ENCODE data around the gene SLC6A9. TPM values are rescaled to one million over a fixed set of nuclear protein-coding genes. Genes with fewer than 3 reads are reported as not detected.

SLC6A9 gene
- total and polyA plus RNA-seq, 5 experiments from 2014 or later = 1.7 to 3.4 TPM; not detected in 3

- POLR2A ChIA-PET = no interaction called here
- DNase-seq (no peak), ATAC-seq (no peak)
- Mint-ChIP-seq H3K36me3 (peaks cover 3 to 19% (median 5%) of the 10 kb centered on the region in 3 donors), H3K27ac (no peak overlapping the region), H3K4me1 (peaks cover 0 to 3% (median under 1%) of the 10 kb centered on the region in 4 donors), H3K27me3 (no peaks in the 10 kb centered on the region), H3K4me3 (no peak overlapping the region), H3K9me3 (no peaks in the 10 kb centered on the region)
Observed at GRCh38 chr1:43963890-43964289, 67.4 kb downstream of the SLC6A9 start.

- H3K27ac Mint-ChIP-seq = no peak overlapping the region
- no peaks in the 10 kb centered on the region for H3K9me3 Mint-ChIP-seq
- no peak for DNase-seq
- H3K27me3 Mint-ChIP-seq = no peaks in the 10 kb centered on the region
- no peak overlapping the region for H3K4me3 Mint-ChIP-seq
- POLR2A ChIA-PET = no interaction called here
- peaks cover 5 to 24% (median 6%) of the 10 kb centered on the region in 3 donors for H3K36me3 Mint-ChIP-seq
- no peak for ATAC-seq
- H3K4me1 Mint-ChIP-seq = peaks cover 0 to 2% (median 0%) of the 10 kb centered on the region in 4 donors
Observed at GRCh38 chr1:43963006-43963405, 68.3 kb downstream of the SLC6A9 start.

GRCh38 chr1:43962324-43962723, 68.9 kb downstream of the SLC6A9 start:
- DNase-seq (no peak), ATAC-seq (no peak)
- Mint-ChIP-seq H3K4me3 (no peak overlapping the region), H3K27ac (peak overlapping the region in 2 of 10 donors; percentile 29 to 31), H3K4me1 (peaks cover 0 to 2% (median 0%) of the 10 kb centered on the region in 4 donors), H3K9me3 (no peaks in the 10 kb centered on the region), H3K36me3 (peaks cover 5 to 23% (median 6%) of the 10 kb centered on the region in 3 donors), H3K27me3 (no peaks in the 10 kb centered on the region)
- POLR2A ChIA-PET = interaction anchor here (0.6 kb wide), 1 partner anchor 407 kb away, joined by 4 read pairs; no protein-coding TSS in a partner anchor

DNA sequence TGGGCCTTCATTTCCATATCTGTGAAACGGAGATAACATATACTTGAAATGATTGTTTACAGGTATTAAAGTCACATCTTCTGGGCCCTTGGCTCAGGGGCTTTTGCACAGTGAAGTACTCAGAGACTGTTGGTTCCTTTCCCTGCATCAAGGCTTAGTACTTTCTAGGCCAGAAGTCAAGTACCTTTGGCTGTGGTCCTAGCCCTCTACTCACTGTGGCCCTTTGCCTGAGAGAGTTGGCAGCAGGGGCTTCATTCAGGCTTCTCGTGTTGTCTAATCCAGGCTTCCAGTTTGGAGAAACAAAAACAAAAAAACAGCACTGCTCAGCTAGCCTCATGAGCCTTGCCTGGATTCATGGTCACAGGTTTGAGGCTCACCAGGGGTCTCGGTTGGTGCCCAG, 69.6 kb downstream of the SLC6A9 start:
- POLR2A ChIA-PET = interaction anchor here (0.6 kb wide), 1 partner anchor 408 kb away, joined by 4 read pairs; no protein-coding TSS in a partner anchor
- no peaks in the 10 kb centered on the region for H3K9me3 Mint-ChIP-seq
- no peaks in the 10 kb centered on the region for H3K27me3 Mint-ChIP-seq
- ATAC-seq = no peak
- H3K4me3 Mint-ChIP-seq = no peak overlapping the region
- peaks cover 5 to 26% (median 6%) of the 10 kb centered on the region in 3 donors for H3K36me3 Mint-ChIP-seq
- DNase-seq = no peak
- peaks cover 0 to 2% (median 0%) of the 10 kb centered on the region in 4 donors for H3K4me1 Mint-ChIP-seq
- H3K27ac Mint-ChIP-seq = no peak overlapping the region

DNA sequence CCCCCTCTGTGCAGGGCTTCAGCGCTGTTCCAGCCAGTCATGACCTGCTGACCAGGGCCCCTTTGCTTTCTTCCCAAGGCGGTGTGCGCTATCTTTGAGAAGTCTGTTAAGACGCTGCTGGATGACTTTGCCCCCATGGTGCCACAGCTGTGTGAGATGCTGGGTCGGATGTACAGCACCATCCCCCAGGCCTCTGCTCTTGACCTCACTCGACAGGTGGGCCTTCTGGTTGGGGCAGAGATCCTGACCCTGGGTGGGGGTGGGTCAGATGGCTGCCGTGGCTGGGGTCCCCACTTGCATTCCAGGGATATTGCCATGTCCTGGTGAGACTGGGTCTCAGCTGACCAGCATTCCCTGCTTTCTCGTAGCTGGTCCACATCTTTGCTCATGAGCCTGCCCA, 70.5 kb downstream of the SLC6A9 start:
- Mint-ChIP-seq H3K27me3 (no peaks in the 10 kb centered on the region), H3K36me3 (peaks cover 5 to 29% (median 6%) of the 10 kb centered on the region in 3 donors), H3K4me3 (no peak overlapping the region), H3K9me3 (no peaks in the 10 kb centered on the region), H3K27ac (peak overlapping the region in 1 of 10 donors; percentile 67), H3K4me1 (peaks cover 0 to 2% (median 0%) of the 10 kb centered on the region in 4 donors)
- no peak for ATAC-seq
- POLR2A ChIA-PET = no interaction called here
- DNase-seq = no peak

- Mint-ChIP-seq H3K27ac (peak overlapping the region in 2 of 10 donors; percentile 43 to 66), H3K27me3 (no peaks in the 10 kb centered on the region), H3K9me3 (no peaks in the 10 kb centered on the region), H3K4me3 (no peak overlapping the region), H3K4me1 (peaks cover 0 to 8% (median 0%) of the 10 kb centered on the region in 4 donors), H3K36me3 (peaks cover 5 to 32% (median 6%) of the 10 kb centered on the region in 3 donors)
- no peak for ATAC-seq
- POLR2A ChIA-PET = interaction anchor here (0.6 kb wide), 1 partner anchor 756 kb away, joined by 4 read pairs; no protein-coding TSS in a partner anchor
- DNase-seq = no peak
Observed at GRCh38 chr1:43958351-43959255, 72.7 kb downstream of the SLC6A9 start.

DNA sequence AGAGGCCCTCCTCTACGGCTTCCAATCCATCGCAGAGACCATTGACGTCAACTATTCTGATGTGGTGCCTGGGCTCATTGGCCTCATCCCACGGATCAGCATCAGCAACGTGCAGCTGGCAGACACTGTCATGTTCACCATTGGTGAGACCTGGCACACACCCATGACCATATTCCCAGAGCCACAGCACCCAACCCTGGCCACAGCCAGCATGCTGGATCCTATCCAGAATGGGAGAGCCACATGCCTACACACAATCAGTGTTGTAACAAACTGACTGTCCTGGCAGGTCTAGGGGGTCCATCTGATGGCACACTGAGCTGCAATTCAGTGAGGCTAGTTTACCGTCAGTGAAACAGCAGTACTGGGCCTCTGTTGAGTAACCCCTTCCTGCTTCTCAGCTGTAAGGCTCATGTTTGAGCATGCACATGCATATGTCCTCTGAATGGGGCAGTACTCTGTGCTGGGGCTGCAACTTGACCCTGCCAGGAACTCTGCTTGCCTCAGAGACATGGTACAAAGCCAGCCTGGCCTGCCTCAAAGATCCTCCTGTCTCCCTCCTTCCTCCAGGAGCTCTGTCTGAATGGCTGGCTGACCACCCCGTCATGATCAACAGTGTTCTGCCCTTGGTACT, 73.7 kb downstream of the SLC6A9 start:
- Mint-ChIP-seq H3K36me3 (peaks cover 4 to 27% (median 6%) of the 10 kb centered on the region in 3 donors), H3K9me3 (no peaks in the 10 kb centered on the region), H3K4me3 (no peak overlapping the region), H3K27me3 (no peaks in the 10 kb centered on the region), H3K27ac (peak overlapping the region in 2 of 10 donors; percentile 43 to 66), H3K4me1 (peaks cover 0 to 8% (median 1%) of the 10 kb centered on the region in 4 donors)
- POLR2A ChIA-PET = no interaction called here
- no peak for DNase-seq
- no peak for ATAC-seq

GRCh38 chr1:43956234-43956633, 75.0 kb downstream of the SLC6A9 start:
- POLR2A ChIA-PET = interaction anchor here (0.7 kb wide), 1 partner anchor 14 kb away, joined by 4 read pairs; the partner anchor contains the start of gene DPH2
- Mint-ChIP-seq H3K36me3 (peaks cover 0 to 22% (median 6%) of the 10 kb centered on the region in 3 donors), H3K27me3 (no peaks in the 10 kb centered on the region), H3K4me3 (no peak overlapping the region), H3K9me3 (no peaks in the 10 kb centered on the region), H3K27ac (no peak overlapping the region), H3K4me1 (peaks cover 0 to 7% (median 4%) of the 10 kb centered on the region in 4 donors)
- ATAC-seq (no peak), DNase-seq (no peak)

DNA sequence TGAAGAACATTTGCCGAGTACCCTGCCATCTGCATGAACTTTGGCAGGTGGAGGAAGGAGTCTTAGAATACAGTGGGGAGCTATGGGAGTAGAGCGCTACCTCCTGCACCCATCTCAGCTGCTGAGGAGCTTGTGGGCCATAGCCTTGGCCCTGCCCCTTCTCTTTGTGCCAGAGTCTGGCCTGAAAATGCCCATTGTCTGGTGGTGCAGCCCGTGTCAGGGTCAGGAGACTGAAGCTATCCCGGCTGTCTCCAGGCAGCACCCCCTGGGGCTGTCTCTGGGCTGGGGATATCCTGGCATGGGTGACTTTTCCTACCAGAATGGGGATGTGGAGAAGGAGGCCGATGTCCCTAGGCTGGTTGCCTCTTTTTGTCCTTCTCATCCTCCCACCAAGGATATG, 77.2 kb downstream of the SLC6A9 start:
- POLR2A ChIA-PET = interaction anchor here (1.1 to 1.7 kb wide), 2 partner anchors 16 to 247 kb away, joined by 3 to 6 read pairs; partner anchors contain the start of genes DPH2 and ST3GAL3
- peaks cover 13 to 25% (median 19%) of the 10 kb centered on the region in 4 donors for H3K4me1 Mint-ChIP-seq
- no peaks in the 10 kb centered on the region for H3K27me3 Mint-ChIP-seq
- H3K9me3 Mint-ChIP-seq = no peaks in the 10 kb centered on the region
- H3K4me3 Mint-ChIP-seq = no peak overlapping the region
- peaks cover 6 to 25% (median 7%) of the 10 kb centered on the region in 3 donors for H3K36me3 Mint-ChIP-seq
- DNase-seq = no peak
- ATAC-seq = no peak
- H3K27ac Mint-ChIP-seq = no peak overlapping the region

DNA sequence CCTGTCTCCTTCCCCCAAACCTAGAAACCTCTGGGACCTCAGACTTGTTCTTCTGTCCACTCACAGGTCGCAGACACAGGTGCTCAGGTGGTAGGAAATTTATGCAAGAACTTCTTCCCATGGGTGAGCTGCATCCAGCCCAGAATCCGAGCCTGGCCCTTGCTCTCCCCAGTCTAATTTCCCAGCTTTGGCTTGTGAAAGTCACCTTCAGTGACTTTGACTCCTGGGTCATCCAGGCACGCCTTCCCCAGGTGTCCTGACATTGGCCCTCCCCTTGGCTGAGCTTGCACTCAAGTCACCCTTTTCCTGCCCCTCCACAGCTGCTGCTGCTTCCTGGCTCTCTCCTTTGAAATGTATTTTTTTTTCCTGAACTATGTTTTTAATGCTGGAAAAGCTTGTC, 77.9 kb downstream of the SLC6A9 start:
- H3K27me3 Mint-ChIP-seq = no peaks in the 10 kb centered on the region
- H3K4me1 Mint-ChIP-seq = peaks cover 20 to 32% (median 25%) of the 10 kb centered on the region in 4 donors
- no peak overlapping the region for H3K27ac Mint-ChIP-seq
- peaks cover 3 to 24% (median 6%) of the 10 kb centered on the region in 3 donors for H3K36me3 Mint-ChIP-seq
- POLR2A ChIA-PET = interaction anchor here (1.1 to 1.7 kb wide), 2 partner anchors 17 to 246 kb away, joined by 3 to 6 read pairs; partner anchors contain the start of genes DPH2 and ST3GAL3
- H3K4me3 Mint-ChIP-seq = no peak overlapping the region
- DNase-seq (no peak), ATAC-seq (no peak)
- H3K9me3 Mint-ChIP-seq = no peaks in the 10 kb centered on the region

GRCh38 chr1:43952731-43953346, 78.4 kb downstream of the SLC6A9 start:
- POLR2A ChIA-PET = interaction anchor here (0.6 to 1.7 kb wide), 2 partner anchors 18 to 320 kb away, joined by 5 to 6 read pairs; partner anchors contain the start of gene DPH2
- no peak for DNase-seq
- no peak overlapping the region for H3K4me3 Mint-ChIP-seq
- H3K4me1 Mint-ChIP-seq = peaks cover 25 to 37% (median 28%) of the 10 kb centered on the region in 4 donors
- ATAC-seq = no peak
- H3K9me3 Mint-ChIP-seq = no peaks in the 10 kb centered on the region
- peaks cover 3 to 19% (median 6%) of the 10 kb centered on the region in 3 donors for H3K36me3 Mint-ChIP-seq
- no peaks in the 10 kb centered on the region for H3K27me3 Mint-ChIP-seq
- H3K27ac Mint-ChIP-seq = no peak overlapping the region

Measured in naive thymus-derived CD8-positive, alpha-beta T cell (primary cell).